AG10803 (cell line): ENCODE measurements around the gene COLQ.
"Not testable (repeated sequence)": the region's sequence is repeated elsewhere in the genome, so short reads cannot be mapped to it uniquely, and the experiment has no call there.

Source experiments
- DNase-seq: peaks from one replicate; pipeline ENCODE4 v3.0.0; 2010; ENCODE audit warnings: low read depth
- H3K4me3 ChIP-seq: 2 replicates; pipeline ENCODE4 v1.5.1; 2011; ENCODE audit warnings: mild to moderate bottlenecking, low read length, control low read depth
- CTCF ChIP-seq: conservative IDR thresholded peaks from 2 replicates; pipeline ENCODE4 v1.5.1; 2011; ENCODE audit warnings: mild to moderate bottlenecking, low read length, control low read depth, inconsistent platforms

The COLQ gene

GRCh38 chr3:15486020-15486419, 35.5 kb downstream of the COLQ start:
- no peak for TF ChIP-seq CTCF
- DNase-seq, result no peak
- H3K4me3 ChIP-seq, result no peak overlapping the region

DNA sequence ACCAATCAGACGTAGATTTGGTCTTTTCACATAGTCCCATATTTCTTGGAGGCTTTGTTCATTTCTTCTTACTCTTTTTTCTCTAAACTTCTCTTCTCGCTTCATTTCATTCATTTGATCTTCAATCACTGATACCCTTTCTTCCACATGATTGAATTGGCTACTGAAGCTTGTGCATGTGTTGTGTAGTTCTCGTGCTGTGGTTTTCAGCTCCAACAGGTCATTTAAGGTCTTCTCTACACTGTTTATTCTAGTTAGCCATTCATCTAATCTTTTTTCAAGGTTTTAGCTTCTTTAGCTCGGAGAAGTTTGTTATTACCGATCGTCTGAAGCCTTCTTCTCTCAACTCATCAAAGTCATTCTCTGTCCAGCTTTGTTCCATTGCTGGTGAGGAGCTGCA, 37.0 kb downstream of the COLQ start:
- DNase-seq, H3K4me3 ChIP-seq: not testable (repeated sequence)

DNA sequence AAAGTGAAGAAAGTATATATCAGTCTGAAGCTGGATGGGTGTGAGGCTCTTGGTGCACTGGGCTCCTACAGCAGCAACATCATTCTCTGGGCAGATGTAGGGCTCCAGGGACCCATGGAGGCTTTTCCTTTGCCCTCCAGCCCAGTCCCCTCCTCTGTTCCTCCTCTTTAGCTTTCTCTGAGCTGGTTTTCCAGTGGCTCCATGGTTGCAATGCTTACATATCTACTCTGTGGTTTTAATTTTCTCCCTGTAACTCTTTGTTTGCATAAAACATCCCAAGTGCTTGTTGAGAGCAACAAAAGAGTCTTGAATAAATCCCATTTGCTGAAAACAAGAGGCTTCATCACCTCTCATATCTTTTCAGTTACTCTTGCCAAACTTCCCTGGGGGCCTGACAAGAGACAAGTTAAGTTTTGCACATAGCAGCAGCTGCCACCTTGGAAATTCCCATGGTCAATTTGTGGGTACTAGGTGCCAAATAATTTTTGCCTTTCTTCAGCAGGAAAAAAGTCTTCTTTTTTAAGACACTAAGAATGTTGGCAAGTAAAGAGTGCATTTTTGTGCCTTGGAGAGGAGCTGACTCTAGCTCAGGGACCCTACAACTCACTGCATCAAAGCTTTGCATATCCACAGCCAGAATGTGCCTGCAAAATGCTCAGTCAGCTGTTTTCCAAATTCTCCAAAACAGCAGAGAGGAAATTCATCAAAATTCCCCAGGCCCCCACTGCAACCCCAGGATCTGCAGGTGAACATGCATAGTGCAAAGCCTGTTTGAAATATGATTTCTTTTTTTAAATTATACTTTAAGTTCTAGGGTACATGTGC, 41.9 kb downstream of the COLQ start:
- TF ChIP-seq CTCF, result no peak
- H3K4me3 ChIP-seq, result no peak overlapping the region
- no peak for DNase-seq

DNA sequence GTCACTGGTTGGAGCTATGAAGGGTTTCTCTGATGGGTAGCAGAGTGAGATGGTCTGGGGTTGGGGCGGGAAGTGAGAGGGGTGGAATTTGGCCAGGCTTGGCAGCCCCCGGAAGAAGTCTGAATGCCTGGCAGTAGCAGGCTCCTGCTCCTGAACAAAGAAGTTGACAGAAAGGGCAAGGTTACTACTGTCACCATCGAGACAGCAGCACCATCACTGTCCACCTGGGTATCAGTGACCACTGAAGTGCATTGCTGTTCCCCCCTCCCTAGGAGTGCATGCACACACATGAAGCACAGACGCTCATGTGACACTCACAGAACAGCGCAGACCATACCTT, 42.9 kb downstream of the COLQ start:
- no peak for TF ChIP-seq CTCF
- DNase-seq, result no peak

GRCh38 chr3:15477951-15478639, 43.4 kb downstream of the COLQ start:
- H3K4me3 ChIP-seq, result no peak overlapping the region
- DNase-seq, result no peak
- no peak for TF ChIP-seq CTCF

More for the DNA sequence above, 42.9 kb downstream of the COLQ start:
- no peak overlapping the region for H3K4me3 ChIP-seq

- no peak for TF ChIP-seq CTCF
- no peak for DNase-seq
- H3K4me3 ChIP-seq, result no peak overlapping the region
Measured at GRCh38 chr3:15476378-15476777, 45.1 kb downstream of the COLQ start.

GRCh38 chr3:15475161-15475560, 46.3 kb downstream of the COLQ start:
- TF ChIP-seq CTCF, result no peak
- no peak for DNase-seq

More at GRCh38 chr3:15475161-15475560, 46.3 kb downstream of the COLQ start:
- H3K4me3 ChIP-seq, result no peak overlapping the region
